HEK293 (cell line): Measurements from ENCODE around the gene PHF14.

ENCODE experiments used
- CTCF ChIA-PET: fragments of 350-600 bp; formaldehyde crosslinking; extraction: SDS; loops from one replicate; lab custom pipeline; 2021; ENCODE audit warnings: antibody characterized with exemption; lab: Yijun Ruan, JAX
- POLR2A ChIA-PET: fragments of 300-600 bp; formaldehyde crosslinking; extraction: SDS; loops from one replicate; lab custom pipeline; 2020; ENCODE audit warnings: antibody characterized with exemption, inconsistent platforms; lab: Yijun Ruan, JAX
- H3K27ac ChIP-seq: fragments of 200-500 bp; sonication (Bioruptor generic); 2 replicates; pipeline ENCODE4 v1.5.1; 2014; ENCODE audit warnings: low read depth, low read length, control low read depth, inconsistent platforms; ENCODE audit errors: extremely low read depth
- H3K36me3 ChIP-seq, 2 experiments: fragments of 200-500 bp in 1 of 2; sonication (Bioruptor generic) in 1 of 2; 1 replicate in 1 of 2; 2 replicates in 1 of 2; pipeline ENCODE4 v1.5.1; 2014 to 2017; ENCODE audit warnings: inconsistent platforms in 2 of 2, low read length in 2 of 2; ENCODE audit not compliant: control insufficient read depth in 2 of 2, insufficient read depth in 1 of 2
- H3K4me1 ChIP-seq: fragments of 200-500 bp; sonication (Bioruptor generic); 2 replicates; pipeline ENCODE4 v1.5.1; 2014; ENCODE audit warnings: mild to moderate bottlenecking, low read length, inconsistent platforms; ENCODE audit not compliant: control insufficient read depth, insufficient read depth
- H3K4me3 ChIP-seq: 2 replicates; pipeline ENCODE4 v1.5.1; 2011; ENCODE audit warnings: low read depth, mild to moderate bottlenecking, control low read depth, low read length, moderate library complexity
- H3K9me3 ChIP-seq: fragments of 200-500 bp; sonication (Bioruptor generic); 2 replicates; pipeline ENCODE4 v1.5.1; 2014; ENCODE audit warnings: low read depth, low read length, inconsistent platforms; ENCODE audit not compliant: control insufficient read depth, insufficient read depth
- GLI4 ChIP-seq: fragments of 450-650 bp; formaldehyde crosslinking; IDR thresholded peaks from 2 replicates; pipeline ENCODE4 v1.5.1; 2016; ENCODE audit warnings: missing biosample characterization, missing genetic modification characterization
- IKZF3 ChIP-seq: fragments of 450-650 bp; IDR thresholded peaks from 2 replicates; pipeline ENCODE4 v1.5.0; 2018; ENCODE audit warnings: missing biosample characterization, mild to moderate bottlenecking, missing genetic modification characterization, moderate library complexity
- MZF1 ChIP-seq: fragments of 450-650 bp; formaldehyde crosslinking; IDR thresholded peaks from 2 replicates; pipeline ENCODE4 v1.5.1; 2017; ENCODE audit warnings: missing biosample characterization, missing genetic modification characterization, borderline replicate concordance
- PRDM4 ChIP-seq: fragments of 450-650 bp; formaldehyde crosslinking; IDR thresholded peaks from 2 replicates; pipeline ENCODE4 v1.5.1; 2017; ENCODE audit warnings: missing biosample characterization, missing genetic modification characterization
- SCRT1 ChIP-seq: fragments of 450-650 bp; formaldehyde crosslinking; IDR thresholded peaks from 2 replicates; pipeline ENCODE4 v1.5.1; 2016; ENCODE audit warnings: missing biosample characterization, missing genetic modification characterization, borderline replicate concordance
- SP2 ChIP-seq: fragments of 450-650 bp; formaldehyde crosslinking; IDR thresholded peaks from 2 replicates; pipeline ENCODE4 v1.5.1; 2016; ENCODE audit warnings: missing biosample characterization, missing genetic modification characterization
- ZBTB20 ChIP-seq: fragments of 450-650 bp; formaldehyde crosslinking; IDR thresholded peaks from 2 replicates; pipeline ENCODE4 v1.5.1; 2016; ENCODE audit warnings: missing biosample characterization, missing genetic modification characterization
- ZNF148 ChIP-seq: fragments of 450-650 bp; formaldehyde crosslinking; IDR thresholded peaks from 2 replicates; pipeline ENCODE4 v1.5.0; 2017; ENCODE audit warnings: missing biosample characterization, missing genetic modification characterization, borderline replicate concordance
- ZNF155 ChIP-seq: fragments of 450-650 bp; formaldehyde crosslinking; IDR thresholded peaks from 2 replicates; pipeline ENCODE4 v1.5.1; 2016; ENCODE audit warnings: missing biosample characterization, missing genetic modification characterization
- ZNF2 ChIP-seq: fragments of 450-650 bp; formaldehyde crosslinking; IDR thresholded peaks from 2 replicates; pipeline ENCODE4 v1.5.1; 2016; ENCODE audit warnings: missing biosample characterization, missing genetic modification characterization
- ZNF202 ChIP-seq: fragments of 450-650 bp; formaldehyde crosslinking; IDR thresholded peaks from 2 replicates; pipeline ENCODE4 v1.5.1; 2016; ENCODE audit warnings: missing biosample characterization, missing genetic modification characterization, borderline replicate concordance
- ZNF223 ChIP-seq: fragments of 450-650 bp; formaldehyde crosslinking; IDR thresholded peaks from 2 replicates; pipeline ENCODE4 v1.5.1; 2016; ENCODE audit warnings: missing biosample characterization, missing genetic modification characterization
- ZNF239 ChIP-seq: fragments of 450-650 bp; formaldehyde crosslinking; IDR thresholded peaks from 2 replicates; pipeline ENCODE4 v1.5.1; 2016; ENCODE audit warnings: missing biosample characterization, missing genetic modification characterization
- ZNF394 ChIP-seq: fragments of 450-650 bp; formaldehyde crosslinking; IDR thresholded peaks from 2 replicates; pipeline ENCODE4 v1.5.1; 2016; ENCODE audit warnings: missing biosample characterization, missing genetic modification characterization, mild to moderate bottlenecking, moderate library complexity, borderline replicate concordance
- ZNF423 ChIP-seq: fragments of 450-650 bp; formaldehyde crosslinking; IDR thresholded peaks from 2 replicates; pipeline ENCODE4 v1.5.1; 2016; ENCODE audit warnings: missing biosample characterization, missing genetic modification characterization
- ZNF449 ChIP-seq: fragments of 450-650 bp; formaldehyde crosslinking; IDR thresholded peaks from 2 replicates; pipeline ENCODE4 v1.5.1; 2017; ENCODE audit warnings: missing biosample characterization, mild to moderate bottlenecking, missing genetic modification characterization, moderate library complexity
- ZNF624 ChIP-seq: fragments of 450-650 bp; formaldehyde crosslinking; IDR thresholded peaks from 2 replicates; pipeline ENCODE4 v1.5.1; 2017; ENCODE audit warnings: missing biosample characterization, missing genetic modification characterization
- ZNF701 ChIP-seq: fragments of 450-650 bp; formaldehyde crosslinking; IDR thresholded peaks from 2 replicates; pipeline ENCODE4 v1.5.1; 2016; ENCODE audit warnings: missing biosample characterization, missing genetic modification characterization
- ZNF776 ChIP-seq: fragments of 450-650 bp; formaldehyde crosslinking; IDR thresholded peaks from 2 replicates; pipeline ENCODE4 v1.5.0; 2017; ENCODE audit warnings: missing biosample characterization, missing genetic modification characterization, borderline replicate concordance
- ZNF791 ChIP-seq: fragments of 450-650 bp; formaldehyde crosslinking; IDR thresholded peaks from 2 replicates; pipeline ENCODE4 v1.5.1; 2016; ENCODE audit warnings: missing biosample characterization, missing genetic modification characterization
- ZNF830 ChIP-seq: fragments of 450-650 bp; IDR thresholded peaks from 2 replicates; pipeline ENCODE4 v1.5.0; 2018; ENCODE audit warnings: missing biosample characterization, missing genetic modification characterization, low read depth, mild to moderate bottlenecking, moderate library complexity
- TF ChIP-seq, protein P1 (sequence below): fragments of 450-650 bp; formaldehyde crosslinking; IDR thresholded peaks from 2 replicates; pipeline ENCODE4 v1.5.1; 2016; ENCODE audit warnings: missing biosample characterization, missing genetic modification characterization
- TF ChIP-seq, protein P2 (sequence below): fragments of 450-650 bp; formaldehyde crosslinking; IDR thresholded peaks from 2 replicates; pipeline ENCODE4 v1.5.1; 2016; ENCODE audit warnings: missing biosample characterization, missing genetic modification characterization, borderline replicate concordance

Gene PHF14

DNA sequence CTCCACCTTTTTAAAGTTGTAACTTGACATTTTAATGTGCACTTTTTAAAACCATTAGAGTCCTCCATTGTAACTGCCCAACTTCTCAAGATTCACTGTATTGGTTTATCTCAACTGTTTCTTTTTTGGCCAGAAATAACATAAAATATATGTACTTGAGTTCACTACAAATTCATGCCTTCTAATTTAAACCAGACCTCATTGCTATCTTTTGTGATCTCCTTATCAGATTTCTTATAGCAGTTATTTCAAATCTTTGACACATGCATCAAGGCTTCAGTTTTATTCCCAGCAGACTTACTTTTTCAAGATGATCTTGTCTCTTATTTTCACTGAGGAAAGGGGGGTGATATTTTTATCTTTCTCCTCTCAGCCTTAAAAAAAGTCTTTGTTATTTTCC, 154.3 kb downstream of the PHF14 start (continued):
- TF ChIP-seq ZNF394 (tag by site-specific recombination) (no peak), SCRT1 (no peak), ZNF2 (tag by site-specific recombination) (no peak), ZNF148 (tag by site-specific recombination) (no peak), PRDM4 (tag by site-specific recombination) (no peak), ZNF701 (tag by site-specific recombination) (no peak), IKZF3 (tag by site-specific recombination) (no peak), SP2 (no peak), ZNF791 (tag by site-specific recombination) (no peak)
- TF ChIP-seq, protein P1, sequence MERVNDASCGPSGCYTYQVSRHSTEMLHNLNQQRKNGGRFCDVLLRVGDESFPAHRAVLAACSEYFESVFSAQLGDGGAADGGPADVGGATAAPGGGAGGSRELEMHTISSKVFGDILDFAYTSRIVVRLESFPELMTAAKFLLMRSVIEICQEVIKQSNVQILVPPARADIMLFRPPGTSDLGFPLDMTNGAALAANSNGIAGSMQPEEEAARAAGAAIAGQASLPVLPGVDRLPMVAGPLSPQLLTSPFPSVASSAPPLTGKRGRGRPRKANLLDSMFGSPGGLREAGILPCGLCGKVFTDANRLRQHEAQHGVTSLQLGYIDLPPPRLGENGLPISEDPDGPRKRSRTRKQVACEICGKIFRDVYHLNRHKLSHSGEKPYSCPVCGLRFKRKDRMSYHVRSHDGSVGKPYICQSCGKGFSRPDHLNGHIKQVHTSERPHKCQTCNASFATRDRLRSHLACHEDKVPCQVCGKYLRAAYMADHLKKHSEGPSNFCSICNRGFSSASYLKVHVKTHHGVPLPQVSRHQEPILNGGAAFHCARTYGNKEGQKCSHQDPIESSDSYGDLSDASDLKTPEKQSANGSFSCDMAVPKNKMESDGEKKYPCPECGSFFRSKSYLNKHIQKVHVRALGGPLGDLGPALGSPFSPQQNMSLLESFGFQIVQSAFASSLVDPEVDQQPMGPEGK (tag by site-specific recombination) = no peak
- TF ChIP-seq, protein P2, sequence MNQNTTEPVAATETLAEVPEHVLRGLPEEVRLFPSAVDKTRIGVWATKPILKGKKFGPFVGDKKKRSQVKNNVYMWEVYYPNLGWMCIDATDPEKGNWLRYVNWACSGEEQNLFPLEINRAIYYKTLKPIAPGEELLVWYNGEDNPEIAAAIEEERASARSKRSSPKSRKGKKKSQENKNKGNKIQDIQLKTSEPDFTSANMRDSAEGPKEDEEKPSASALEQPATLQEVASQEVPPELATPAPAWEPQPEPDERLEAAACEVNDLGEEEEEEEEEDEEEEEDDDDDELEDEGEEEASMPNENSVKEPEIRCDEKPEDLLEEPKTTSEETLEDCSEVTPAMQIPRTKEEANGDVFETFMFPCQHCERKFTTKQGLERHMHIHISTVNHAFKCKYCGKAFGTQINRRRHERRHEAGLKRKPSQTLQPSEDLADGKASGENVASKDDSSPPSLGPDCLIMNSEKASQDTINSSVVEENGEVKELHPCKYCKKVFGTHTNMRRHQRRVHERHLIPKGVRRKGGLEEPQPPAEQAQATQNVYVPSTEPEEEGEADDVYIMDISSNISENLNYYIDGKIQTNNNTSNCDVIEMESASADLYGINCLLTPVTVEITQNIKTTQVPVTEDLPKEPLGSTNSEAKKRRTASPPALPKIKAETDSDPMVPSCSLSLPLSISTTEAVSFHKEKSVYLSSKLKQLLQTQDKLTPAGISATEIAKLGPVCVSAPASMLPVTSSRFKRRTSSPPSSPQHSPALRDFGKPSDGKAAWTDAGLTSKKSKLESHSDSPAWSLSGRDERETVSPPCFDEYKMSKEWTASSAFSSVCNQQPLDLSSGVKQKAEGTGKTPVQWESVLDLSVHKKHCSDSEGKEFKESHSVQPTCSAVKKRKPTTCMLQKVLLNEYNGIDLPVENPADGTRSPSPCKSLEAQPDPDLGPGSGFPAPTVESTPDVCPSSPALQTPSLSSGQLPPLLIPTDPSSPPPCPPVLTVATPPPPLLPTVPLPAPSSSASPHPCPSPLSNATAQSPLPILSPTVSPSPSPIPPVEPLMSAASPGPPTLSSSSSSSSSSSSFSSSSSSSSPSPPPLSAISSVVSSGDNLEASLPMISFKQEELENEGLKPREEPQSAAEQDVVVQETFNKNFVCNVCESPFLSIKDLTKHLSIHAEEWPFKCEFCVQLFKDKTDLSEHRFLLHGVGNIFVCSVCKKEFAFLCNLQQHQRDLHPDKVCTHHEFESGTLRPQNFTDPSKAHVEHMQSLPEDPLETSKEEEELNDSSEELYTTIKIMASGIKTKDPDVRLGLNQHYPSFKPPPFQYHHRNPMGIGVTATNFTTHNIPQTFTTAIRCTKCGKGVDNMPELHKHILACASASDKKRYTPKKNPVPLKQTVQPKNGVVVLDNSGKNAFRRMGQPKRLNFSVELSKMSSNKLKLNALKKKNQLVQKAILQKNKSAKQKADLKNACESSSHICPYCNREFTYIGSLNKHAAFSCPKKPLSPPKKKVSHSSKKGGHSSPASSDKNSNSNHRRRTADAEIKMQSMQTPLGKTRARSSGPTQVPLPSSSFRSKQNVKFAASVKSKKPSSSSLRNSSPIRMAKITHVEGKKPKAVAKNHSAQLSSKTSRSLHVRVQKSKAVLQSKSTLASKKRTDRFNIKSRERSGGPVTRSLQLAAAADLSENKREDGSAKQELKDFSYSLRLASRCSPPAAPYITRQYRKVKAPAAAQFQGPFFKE = no peak

DNA sequence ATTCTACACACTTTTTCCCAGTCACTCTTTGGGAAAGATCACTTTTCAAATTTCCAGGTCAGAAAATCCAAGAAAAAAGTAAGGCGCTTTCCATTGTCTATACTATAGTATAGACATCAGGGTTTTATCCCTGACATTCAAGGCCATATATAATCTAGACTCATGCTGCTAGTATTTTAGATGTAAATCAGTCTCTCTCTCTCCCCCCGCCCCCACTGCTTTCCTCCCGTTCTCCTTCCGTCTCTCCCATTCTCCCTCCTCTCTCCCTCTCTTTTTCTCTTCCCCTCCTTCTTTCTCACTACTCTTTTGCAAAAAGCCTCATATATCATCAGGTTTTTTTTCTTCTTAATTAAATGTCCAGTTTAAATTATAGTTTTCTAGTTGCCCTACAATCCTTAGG, 154.8 kb downstream of the PHF14 start:
- ChIA-PET POLR2A (no interaction called here), CTCF (no interaction called here)
- Histone ChIP-seq H3K9me3 (no peaks in the 10 kb centered on the region), H3K4me3 (no peak overlapping the region), H3K4me1 (no peaks in the 10 kb centered on the region), H3K36me3 (no peaks in the 10 kb centered on the region), H3K27ac (no peak overlapping the region)
- TF ChIP-seq ZNF449 (tag by site-specific recombination) (no peak), ZBTB20 (tag by site-specific recombination) (no peak), GLI4 (no peak), MZF1 (no peak), ZNF155 (tag by site-specific recombination) (no peak), ZNF423 (tag by site-specific recombination) (no peak), ZNF202 (tag by site-specific recombination) (no peak), ZNF239 (tag by site-specific recombination) (no peak), ZNF830 (tag by site-specific recombination) (no peak), ZNF223 (tag by site-specific recombination) (no peak), ZNF776 (no peak), ZNF624 (tag by site-specific recombination) (no peak)
